ENCODE data around the gene NES. TPM values are rescaled to one million over a fixed set of nuclear protein-coding genes. Genes with fewer than 3 reads are reported as not detected.

Gene NES
- total RNA-seq, 1 experiment from 2014 or later, result 8.4 TPM

DNA sequence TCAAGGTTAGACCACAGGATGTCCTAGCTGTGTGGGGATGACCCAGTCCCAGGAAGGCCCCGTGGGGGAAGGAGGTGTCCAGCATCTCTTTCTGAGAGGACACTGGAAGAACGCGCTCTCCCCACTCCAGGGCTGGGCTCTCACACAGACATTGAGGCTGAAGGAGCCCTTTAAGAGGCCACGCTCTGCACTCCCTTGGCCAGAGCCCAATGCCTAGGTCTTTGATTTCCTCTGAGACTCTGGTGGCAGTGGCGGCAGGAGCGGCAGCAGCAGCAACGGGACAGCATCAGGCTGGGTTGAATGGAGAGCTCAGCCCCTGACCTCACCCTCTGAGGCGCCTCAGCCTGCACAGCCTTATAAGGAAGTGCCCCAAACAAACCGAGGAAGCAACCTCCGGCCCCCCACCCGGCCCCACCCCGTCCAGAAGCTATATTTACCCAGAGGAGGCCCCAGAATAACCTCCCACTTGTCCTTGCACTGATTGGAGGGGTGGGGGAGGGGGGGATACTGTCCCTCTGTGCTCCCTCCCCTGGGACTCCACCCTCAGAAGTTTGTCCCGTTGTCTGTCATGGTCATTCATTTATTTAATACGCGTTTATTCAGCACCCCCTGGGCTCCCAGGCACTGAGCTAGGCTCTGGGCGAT lies 12.3 kb downstream of the NES start (continued):
- TF ChIP-seq, protein P1, sequence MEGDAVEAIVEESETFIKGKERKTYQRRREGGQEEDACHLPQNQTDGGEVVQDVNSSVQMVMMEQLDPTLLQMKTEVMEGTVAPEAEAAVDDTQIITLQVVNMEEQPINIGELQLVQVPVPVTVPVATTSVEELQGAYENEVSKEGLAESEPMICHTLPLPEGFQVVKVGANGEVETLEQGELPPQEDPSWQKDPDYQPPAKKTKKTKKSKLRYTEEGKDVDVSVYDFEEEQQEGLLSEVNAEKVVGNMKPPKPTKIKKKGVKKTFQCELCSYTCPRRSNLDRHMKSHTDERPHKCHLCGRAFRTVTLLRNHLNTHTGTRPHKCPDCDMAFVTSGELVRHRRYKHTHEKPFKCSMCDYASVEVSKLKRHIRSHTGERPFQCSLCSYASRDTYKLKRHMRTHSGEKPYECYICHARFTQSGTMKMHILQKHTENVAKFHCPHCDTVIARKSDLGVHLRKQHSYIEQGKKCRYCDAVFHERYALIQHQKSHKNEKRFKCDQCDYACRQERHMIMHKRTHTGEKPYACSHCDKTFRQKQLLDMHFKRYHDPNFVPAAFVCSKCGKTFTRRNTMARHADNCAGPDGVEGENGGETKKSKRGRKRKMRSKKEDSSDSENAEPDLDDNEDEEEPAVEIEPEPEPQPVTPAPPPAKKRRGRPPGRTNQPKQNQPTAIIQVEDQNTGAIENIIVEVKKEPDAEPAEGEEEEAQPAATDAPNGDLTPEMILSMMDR (IDR thresholded peaks at IDR 0.05 in 2 of 3, conservative IDR thresholded peaks at IDR 0.05 in 1 of 3; ENCODE audit: borderline replicate concordance in 1 of 3, insufficient read depth in 1 of 3, low read depth in 2 of 3, low read length in 2 of 3), result no peak
- TF ChIP-seq SIN3A (IDR thresholded peaks at IDR 0.05; ENCODE audit: low read depth) (no peak), SRF (IDR thresholded peaks at IDR 0.05; ENCODE audit: low read depth) (no peak)

DNA sequence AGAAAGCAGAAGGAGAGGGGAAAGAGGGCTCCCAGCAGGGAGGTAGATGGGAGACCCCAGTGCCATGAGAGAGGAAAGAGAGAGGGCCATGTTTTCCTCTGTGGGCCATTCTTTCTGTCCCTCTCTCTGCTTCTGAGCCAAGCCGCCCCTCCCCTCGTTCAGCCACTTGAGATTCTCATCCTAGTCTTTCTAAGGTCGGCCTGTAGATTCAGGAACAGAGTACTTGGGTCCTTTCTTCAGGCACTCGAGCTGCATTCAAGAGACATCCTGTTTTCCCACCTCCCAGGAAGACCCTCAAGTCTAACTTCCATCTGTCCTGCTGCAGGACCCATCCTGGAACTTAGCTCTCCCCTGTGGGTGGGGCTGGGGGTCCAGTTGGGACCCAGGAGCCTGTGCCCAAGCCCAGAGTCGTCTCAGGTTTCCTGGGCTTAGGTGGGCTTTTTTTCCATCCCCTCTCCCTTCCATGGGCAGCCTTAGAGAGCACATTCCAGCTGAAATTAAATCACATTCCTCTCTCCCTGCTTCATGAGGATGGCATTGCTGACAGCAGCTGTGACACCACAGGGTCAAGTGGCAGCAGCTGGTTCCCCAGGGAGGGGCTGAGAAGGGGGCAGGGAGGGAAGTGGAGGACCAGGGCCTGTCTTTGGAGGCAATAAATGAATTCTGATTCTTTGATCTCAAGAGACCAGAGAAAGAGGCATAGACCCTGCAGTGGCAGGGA lies 13.0 kb downstream of the NES start:
- ATAC-seq (no peak), DNase-seq (ENCODE audit: low read depth, low spot score) (no peak)
- Histone ChIP-seq H3K9me3 (ENCODE audit: control insufficient read depth in 1 of 2, insufficient read depth in 1 of 2, low read depth in 1 of 2, low read length in 2 of 2) (no peaks in the 10 kb centered on the region), H3K36me3 (ENCODE audit: control insufficient read depth in 1 of 2, insufficient read depth in 2 of 2, low read length in 2 of 2) (no peaks in the 10 kb centered on the region; a peak in 1 of 4 replicates), H3K27me3 (ENCODE audit: insufficient read depth, low read length) (no peaks in the 10 kb centered on the region), H3K79me2 (ENCODE audit: insufficient read depth, low read length) (peaks cover 20% of the 10 kb centered on the region), H3K27ac (ENCODE audit: low read depth, low read length) (no peak overlapping the region), H3K4me3 (replicated peaks in 1 of 2; ENCODE audit: low read depth in 1 of 2, low read length in 2 of 2) (no peak overlapping the region), H2AFZ (ENCODE audit: low read depth, low read length, poor library complexity, severe bottlenecking) (no peak overlapping the region), H3K9me2 (ENCODE audit: insufficient read depth) (no peaks in the 10 kb centered on the region), H4K20me1 (ENCODE audit: insufficient read depth) (no peaks in the 10 kb centered on the region), H3K9ac (ENCODE audit: low read length) (no peak overlapping the region; the same call in 1 of the 2 replicates), H3K4me2 (ENCODE audit: low read length) (peak overlapping the region; percentile 94), H3K4me1 (ENCODE audit: control insufficient read depth in 1 of 2, insufficient read depth in 2 of 2, low read length in 2 of 2) (peaks cover 40 to 66% of the 10 kb centered on the region in 2 experiments)
- intact Hi-C loops (cut with micrococcal nuclease), result no loop called here
- RAD21 ChIA-PET (ENCODE audit: low non-redundant PET in 1 of 2, low total read pairs in 2 of 2, uncharacterized antibody in 2 of 2, unreplicated experiment in 2 of 2), result no interaction called here
- BruUV-seq (replicated peaks), result no TSS peak
- CTCF ChIA-PET, result interaction anchor here (2.1 kb wide), 1 partner anchor 25 kb away, joined by 10 read pairs; no protein-coding TSS in a partner anchor
- POLR2A ChIA-PET, result no interaction called here
- TF ChIP-seq SIN3A (IDR thresholded peaks at IDR 0.05; ENCODE audit: low read depth) (no peak), EZH2 (IDR thresholded peaks at IDR 0.05) (no peak), SP1 (IDR thresholded peaks at IDR 0.05; ENCODE audit: low read depth) (no peak), EGR1 (IDR thresholded peaks at IDR 0.05; ENCODE audit: low read depth) (no peak), TCF7L2 (IDR thresholded peaks at IDR 0.05; ENCODE audit: borderline replicate concordance, extremely low read depth, insufficient read depth, insufficient read length) (no peak), EZH2phosphoT487 (IDR thresholded peaks at IDR 0.05; ENCODE audit: borderline replicate concordance) (no peak), JUND (IDR thresholded peaks at IDR 0.05) (no peak), POLR2A (IDR thresholded peaks at IDR 0.05; ENCODE audit: borderline replicate concordance, extremely low read depth, insufficient read depth, insufficient read length) (no peak), CBX3 (IDR thresholded peaks at IDR 0.05; ENCODE audit: low read depth) (no peak), CEBPB (IDR thresholded peaks at IDR 0.05; ENCODE audit: low read depth) (no peak), ELF1 (IDR thresholded peaks at IDR 0.05; ENCODE audit: borderline replicate concordance, low read depth) (no peak), SRF (IDR thresholded peaks at IDR 0.05; ENCODE audit: low read depth) (no peak), FOSL1 (IDR thresholded peaks at IDR 0.05; ENCODE audit: low read depth) (no peak), ZFX (IDR thresholded peaks at IDR 0.05) (no peak), RAD21 (IDR thresholded peaks at IDR 0.05; ENCODE audit: low read depth) (no peak), YY1 (IDR thresholded peaks at IDR 0.05; ENCODE audit: extremely low read depth, insufficient replicate concordance, low read depth, low read length) (no peak)
- TF ChIP-seq, protein P2, sequence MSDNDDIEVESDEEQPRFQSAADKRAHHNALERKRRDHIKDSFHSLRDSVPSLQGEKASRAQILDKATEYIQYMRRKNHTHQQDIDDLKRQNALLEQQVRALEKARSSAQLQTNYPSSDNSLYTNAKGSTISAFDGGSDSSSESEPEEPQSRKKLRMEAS (IDR thresholded peaks at IDR 0.05), result no peak
- TF ChIP-seq, protein P1 (IDR thresholded peaks at IDR 0.05 in 2 of 3, conservative IDR thresholded peaks at IDR 0.05 in 1 of 3; ENCODE audit: borderline replicate concordance in 1 of 3, insufficient read depth in 1 of 3, low read depth in 2 of 3, low read length in 2 of 3), result no peak
- TF ChIP-seq, protein P3, sequence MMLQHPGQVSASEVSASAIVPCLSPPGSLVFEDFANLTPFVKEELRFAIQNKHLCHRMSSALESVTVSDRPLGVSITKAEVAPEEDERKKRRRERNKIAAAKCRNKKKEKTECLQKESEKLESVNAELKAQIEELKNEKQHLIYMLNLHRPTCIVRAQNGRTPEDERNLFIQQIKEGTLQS (IDR thresholded peaks at IDR 0.05), result no peak
